K562 (cell line): ENCODE measurements around the gene ORAI2. TPM values are rescaled to one million over a fixed set of nuclear protein-coding genes. Genes with fewer than 3 reads are reported as not detected.

Experiments used
- ATF1 ChIP-seq, 2 experiments: fragments of 450-650 bp in 1 of 2; IDR thresholded peaks; 2 replicates each; pipeline ENCODE4 v1.6.1; 2016; ENCODE audit warnings: missing compliant biosample characterization in 1 of 2, missing genetic modification characterization in 1 of 2
- C11orf30 ChIP-seq: fragments of 450-650 bp; IDR thresholded peaks from 2 replicates; pipeline ENCODE4 v1.6.1; 2016; ENCODE audit warnings: low read depth, mild to moderate bottlenecking
- CBX5 ChIP-seq: IDR thresholded peaks from 2 replicates; pipeline ENCODE4 v1.6.1; 2014; ENCODE audit warnings: low read depth, borderline replicate concordance
- CHD4 ChIP-seq: fragments of 200-600 bp; sonication (generic); IDR thresholded peaks from 3 replicates; pipeline ENCODE4 v1.6.1; 2012; ENCODE audit warnings: low read depth, mild to moderate bottlenecking, mixed read lengths, low read length, inconsistent platforms; ENCODE audit not compliant: insufficient read depth, insufficient replicate concordance, poor library complexity, severe bottlenecking
- CXXC5 ChIP-seq: fragments of 250-450 bp; sonication (Bioruptor Pico); IDR thresholded peaks from 2 replicates; pipeline ENCODE4 v1.8.0; 2022; ENCODE audit warnings: inconsistent platforms, mild to moderate bottlenecking, moderate library complexity
- ETS1 ChIP-seq: conservative IDR thresholded peaks from 2 replicates; pipeline ENCODE4 v1.6.1; 2011; ENCODE audit warnings: low read depth, mild to moderate bottlenecking, low read length; ENCODE audit not compliant: control insufficient read depth
- GABPB1 ChIP-seq: sonication (generic); formaldehyde crosslinking; IDR thresholded peaks from 2 replicates; pipeline ENCODE4 v1.8.0; 2022; ENCODE audit warnings: mild to moderate bottlenecking, missing genetic modification reagents
- HDAC6 ChIP-seq: IDR thresholded peaks from 2 replicates; pipeline ENCODE4 v1.6.1; 2012; ENCODE audit warnings: low read depth, mild to moderate bottlenecking, control low read depth, inconsistent platforms, low read length, moderate library complexity
- HSF4 ChIP-seq: fragments of 250-450 bp; sonication (Bioruptor Pico); IDR thresholded peaks from 2 replicates; pipeline ENCODE4 v2.1.2; 2022; ENCODE audit warnings: mild to moderate bottlenecking, moderate library complexity, borderline replicate concordance
- KAT7 ChIP-seq: sonication (generic); formaldehyde crosslinking; IDR thresholded peaks from 2 replicates; pipeline ENCODE4 v1.8.0; 2022; ENCODE audit warnings: missing genetic modification reagents, mild to moderate bottlenecking, borderline replicate concordance
- LCOR ChIP-seq: sonication (generic); formaldehyde crosslinking; IDR thresholded peaks from 2 replicates; pipeline ENCODE4 v1.8.0; 2022; ENCODE audit warnings: mild to moderate bottlenecking, missing genetic modification reagents
- MECOM ChIP-seq: fragments of 250-450 bp; sonication (Bioruptor Pico); IDR thresholded peaks from 2 replicates; pipeline ENCODE4 v1.8.0; 2022; ENCODE audit warnings: inconsistent platforms
- MTA1 ChIP-seq: fragments of 450-650 bp; IDR thresholded peaks from 2 replicates; pipeline ENCODE4 v1.6.1; 2017; ENCODE audit warnings: borderline replicate concordance
- PRMT5 ChIP-seq: sonication (generic); formaldehyde crosslinking; IDR thresholded peaks from 2 replicates; pipeline ENCODE4 v1.5.0; 2020; ENCODE audit warnings: missing genetic modification reagents
- PTTG1 ChIP-seq: fragments of 450-650 bp; IDR thresholded peaks from 2 replicates; pipeline ENCODE4 v1.6.1; 2016; ENCODE audit warnings: low read depth, mild to moderate bottlenecking, missing genetic modification characterization, missing compliant biosample characterization
- SETDB1 ChIP-seq: IDR thresholded peaks from one replicate; pipeline ENCODE4 v1.6.1; 2012; ENCODE audit warnings: low read length, control low read depth, inconsistent platforms
- SNIP1 ChIP-seq: fragments of 450-650 bp; IDR thresholded peaks from 2 replicates; pipeline ENCODE4 v1.7.1; 2017; ENCODE audit warnings: low read depth, mild to moderate bottlenecking
- SRF ChIP-seq, 2 experiments: fragments of 250-450, 450-650 bp in 1 of 2; sonication (Bioruptor Pico) in 1 of 2; sonication (generic) in 1 of 2; formaldehyde crosslinking; IDR thresholded peaks; 2 replicates each; pipeline versions ENCODE4 v1.5.0 to v1.5.1; 2020 to 2022; ENCODE audit warnings: mild to moderate bottlenecking in 1 of 2, missing genetic modification reagents in 1 of 2
- THAP7 ChIP-seq: fragments of 250-450 bp; sonication (Bioruptor Pico); IDR thresholded peaks from 2 replicates; pipeline ENCODE4 v1.5.0; 2021
- XRCC5 ChIP-seq: fragments of 200-400 bp; formaldehyde crosslinking; IDR thresholded peaks from 2 replicates; pipeline ENCODE4 v1.6.1; 2017; ENCODE audit warnings: low read depth, mild to moderate bottlenecking, low read length
- ZKSCAN1 ChIP-seq: fragments of 150-350 bp; IDR thresholded peaks from 2 replicates; pipeline ENCODE4 v1.6.1; 2016; ENCODE audit warnings: low read depth, low read length
- ZNF197 ChIP-seq: fragments of 200-800 bp; sonication (Bioruptor generic); IDR thresholded peaks from 2 replicates; pipeline ENCODE4 v1.6.1; 2016; ENCODE audit warnings: low read depth, missing genetic modification characterization, missing compliant biosample characterization
- ZNF512 ChIP-seq: IDR thresholded peaks from 2 replicates; pipeline ENCODE4 v1.6.1; 2016; ENCODE audit warnings: missing genetic modification characterization, missing compliant biosample characterization
- ZNF668 ChIP-seq: fragments of 250-450 bp; sonication (Bioruptor Pico); IDR thresholded peaks from 2 replicates; pipeline ENCODE4 v1.8.0; 2022; ENCODE audit warnings: mild to moderate bottlenecking, inconsistent platforms
- polyA plus RNA-seq, 8 experiments: library from polyadenylated mRNA; depleted of rRNA in 4 of 8; stranded (reverse) in 5 of 8; unstranded in 3 of 8; fragments of >200 nt; fragmentation: Nextera tagmentation in 2 of 8; fragmentation: Illumina TruSeq in 1 of 8; extraction: Ambion mirVana in 2 of 8; extraction: Trizol in 1 of 8; gene quantifications; 2 replicates each; pipeline versions ENCODE4 v1.2.1 to v1.2.3, GENCODE V29; 2011 to 2014; ENCODE audit warnings: inconsistent platforms in 1 of 8, missing spikeins in 1 of 8
- total RNA-seq, 7 experiments: library from RNA; depleted of rRNA in 6 of 7; stranded (reverse); fragments of >200 nt in 6 of 7; fragmentation: Illumina TruSeq in 2 of 7; extraction: Trizol in 2 of 7; gene quantifications; 2 replicates each; pipeline versions ENCODE4 v1.2.1 to v1.2.3, GENCODE V29; 2011 to 2021; ENCODE audit warnings: low replicate concordance in 1 of 7

The ORAI2 gene
- total and polyA plus RNA-seq, 9 of the 15 experiments (the other 6 are each of a cell fraction or from before 2014, with no cell fraction given): 1.1 to 27.7 (median 9.2) TPM

- TF ChIP-seq MECOM (CRISPR knock-in tag): 0 out of 2 replicates have a peak, but pooled peaks have one; percentile 37
- peak; percentile 71 for TF ChIP-seq GABPB1 (CRISPR knock-in tag)
- TF ChIP-seq LCOR: no peak; the same call in 1 of the 2 replicates
- TF ChIP-seq THAP7 (CRISPR knock-in tag): peak; percentile 74; the same call in 1 of the 2 replicates
- 0 out of 2 replicates have a peak, but pooled peaks have one; percentile 15 for TF ChIP-seq HDAC6
- TF ChIP-seq SETDB1: no peak
- peak; percentile 77; the same call in 1 of the 2 replicates for TF ChIP-seq ZKSCAN1
- TF ChIP-seq PRMT5 (CRISPR knock-in tag): no peak
- no peak for TF ChIP-seq ZNF197 (CRISPR knock-in tag)
- TF ChIP-seq ZNF512 (tag): no peak
- TF ChIP-seq ETS1: peak; percentile 61
- TF ChIP-seq CHD4: no peak
- TF ChIP-seq KAT7: peak; percentile 47; the same call in 1 of the 2 replicates
- no peak for TF ChIP-seq SNIP1
- TF ChIP-seq XRCC5: 0 out of 2 replicates have a peak, but pooled peaks have one; percentile 22
- TF ChIP-seq CXXC5 (CRISPR knock-in tag): peak; percentile 73
- peak; percentile 81 for TF ChIP-seq C11orf30
- TF ChIP-seq ATF1 (CRISPR knock-in tag; IDR thresholded peaks at IDR 0.05): peak; percentile 96
- peak; percentile 99 for TF ChIP-seq ATF1 (tag; IDR thresholded peaks at IDR 0.05)
- TF ChIP-seq SRF (CRISPR knock-in tag; IDR thresholded peaks at IDR 0.05): no peak
- no peak for TF ChIP-seq PTTG1 (tag)
- TF ChIP-seq ZNF668 (CRISPR knock-in tag): 0 out of 2 replicates have a peak, but pooled peaks have one; percentile 33
- TF ChIP-seq MTA1: peak; percentile 98
- TF ChIP-seq HSF4 (CRISPR knock-in tag): 0 out of 2 replicates have a peak, but pooled peaks have one; percentile 25
- no peak for TF ChIP-seq CBX5
Observed at GRCh38 chr7:102395873-102396709, 37.3 kb upstream of the ORAI2 start, which contains the start of gene PRKRIP1 (continued).
